Psoas muscle (tissue), 8 donors: ENCODE results near the gene KIN. TPM values are rescaled to one million over a fixed set of nuclear protein-coding genes. Genes with fewer than 3 reads are reported as not detected.
A peak's percentile ranks its signal among the peaks of the same experiment; 100 is the strongest.

ENCODE experiments used
- ATAC-seq, 4 donors: fragments of 200-7000 bp; cut with Tn5 transposase; one replicate each; pipeline ENCODE4 v1.9.1; 2020; ENCODE audit warnings: moderate library complexity in 3 of 4, mild to moderate bottlenecking in 2 of 4
- DNase-seq, 2 donors: peaks; one replicate each; pipeline ENCODE4 v3.0.0-alpha.2; 2020
- H3K27ac ChIP-seq: fragments of 200-600 bp; one replicate; pipeline ENCODE4 v1.8.0; 2022
- H3K27me3 ChIP-seq, 3 donors: fragments of 200-600 bp in 1 of 3; one replicate each; pipeline versions ENCODE4 v1.6.1 to v1.8.0; 2013 to 2022; ENCODE audit warnings: low read length in 2 of 3, mild to moderate bottlenecking in 2 of 3, moderate library complexity in 1 of 3; ENCODE audit not compliant: insufficient read depth in 3 of 3
- H3K36me3 ChIP-seq, 2 donors: fragments of 200-600 bp in 1 of 2; one replicate each; pipeline versions ENCODE4 v1.6.1 to v1.8.0; 2013 to 2022; ENCODE audit warnings: low read depth in 1 of 2, mild to moderate bottlenecking in 1 of 2, moderate library complexity in 1 of 2; ENCODE audit not compliant: insufficient read depth in 1 of 2
- H3K4me1 ChIP-seq: fragments of 200-600 bp; one replicate; pipeline ENCODE4 v1.8.0; 2022
- H3K4me3 ChIP-seq: fragments of 200-600 bp; one replicate; pipeline ENCODE4 v1.8.0; 2022; ENCODE audit warnings: mild to moderate bottlenecking
- H3K9me3 ChIP-seq: fragments of 200-600 bp; one replicate; pipeline ENCODE4 v1.8.0; 2022
- WGBS, 3 donors: extraction: QIAGEN DNeasy Blood & Tissue Kit; methylation state at CpG; one replicate each; pipeline versions ENCODE4 v1.1.6 to v1.1.7; 2013; 5-methylcytosine and 5-hydroxymethylcytosine counted together
- intact Hi-C, 2 donors: fragments of 100-400 bp; cut with DNase I; formaldehyde crosslinking; loops; one replicate each; pipeline versions ENCODE4 v1.11.0 to v1.14.2; 2022
- polyA plus RNA-seq, 3 donors: library from polyadenylated mRNA; stranded (reverse); fragments of 200-250 nt; gene quantifications; one replicate each; pipeline ENCODE4 v1.2.3, GENCODE V29; 2013
- total RNA-seq, 4 donors: library from RNA; stranded (reverse); fragmentation: NEBNext Ultra II Directional in 2 of 4; extraction: Animal tissue kit (Norgen Biotek cat#: 25700) in 2 of 4; gene quantifications; one replicate each; pipeline versions ENCODE4 v1.2.1 to v1.2.4, GENCODE V29; 2021 to 2023
- TF ChIP-seq, protein P1 (sequence below): fragments of 200-600 bp; IDR thresholded peaks from one replicate; pipeline ENCODE4 v1.8.0; 2022; ENCODE audit warnings: antibody characterized with exemption
- donor health status: healthy with polysubstance abuse.
- donor health status: DM: no; HTN: no; CAD: no; lungs with moderate emphysema.
- donor health status: Bipolar disorder and iron deficiency.
- donor health status: healthy.
- donor health status: DM: yes; HTN: yes; CAD: no.
- donor health status: DM: no; HTN: no; CAD: no.
- donor health status: DM: no; HTN: no; CAD: no.
- donor health status: DM: yes; HTN: yes; CAD: no.

Gene KIN
- total and polyA plus RNA-seq, 7 donors = 5.5 to 11.1 (median 7.1) TPM

DNA sequence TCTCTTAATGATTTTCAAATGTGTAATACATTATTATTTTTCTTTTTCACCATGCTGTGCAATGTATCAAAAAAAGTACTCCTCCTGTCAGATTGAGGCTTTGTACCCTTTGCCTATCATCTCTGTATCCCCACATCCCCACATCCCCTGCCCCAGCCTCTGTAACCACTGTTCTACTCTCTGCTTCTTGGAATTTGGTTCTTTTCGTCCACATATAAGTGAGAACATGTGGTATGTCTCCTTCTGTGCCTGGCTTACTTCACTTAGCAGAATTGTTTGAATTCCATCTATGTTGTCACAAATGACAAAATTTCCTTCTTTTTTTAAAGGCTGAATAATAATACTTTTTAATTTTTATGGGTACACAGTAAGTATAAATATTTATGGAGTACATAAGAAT lies 44.3 kb upstream of the KIN start:
- H3K36me3 ChIP-seq = peaks cover 0 to 3% of the 10 kb centered on the region in 2 donors
- peaks cover 12% of the 10 kb centered on the region for H3K4me1 ChIP-seq
- intact Hi-C loops = no loop called here
- ATAC-seq (no peak), DNase-seq (no peak)
- no peaks in the 10 kb centered on the region for H3K9me3 ChIP-seq
- no peak overlapping the region for H3K27ac ChIP-seq
- WGBS, 3 donors = 88 to 91% (median 90%) methylated on average over 1 of the region's 1 CpG
- TF ChIP-seq, protein P1, sequence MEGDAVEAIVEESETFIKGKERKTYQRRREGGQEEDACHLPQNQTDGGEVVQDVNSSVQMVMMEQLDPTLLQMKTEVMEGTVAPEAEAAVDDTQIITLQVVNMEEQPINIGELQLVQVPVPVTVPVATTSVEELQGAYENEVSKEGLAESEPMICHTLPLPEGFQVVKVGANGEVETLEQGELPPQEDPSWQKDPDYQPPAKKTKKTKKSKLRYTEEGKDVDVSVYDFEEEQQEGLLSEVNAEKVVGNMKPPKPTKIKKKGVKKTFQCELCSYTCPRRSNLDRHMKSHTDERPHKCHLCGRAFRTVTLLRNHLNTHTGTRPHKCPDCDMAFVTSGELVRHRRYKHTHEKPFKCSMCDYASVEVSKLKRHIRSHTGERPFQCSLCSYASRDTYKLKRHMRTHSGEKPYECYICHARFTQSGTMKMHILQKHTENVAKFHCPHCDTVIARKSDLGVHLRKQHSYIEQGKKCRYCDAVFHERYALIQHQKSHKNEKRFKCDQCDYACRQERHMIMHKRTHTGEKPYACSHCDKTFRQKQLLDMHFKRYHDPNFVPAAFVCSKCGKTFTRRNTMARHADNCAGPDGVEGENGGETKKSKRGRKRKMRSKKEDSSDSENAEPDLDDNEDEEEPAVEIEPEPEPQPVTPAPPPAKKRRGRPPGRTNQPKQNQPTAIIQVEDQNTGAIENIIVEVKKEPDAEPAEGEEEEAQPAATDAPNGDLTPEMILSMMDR = no peak
- no peaks in the 10 kb centered on the region for H3K27me3 ChIP-seq
- H3K4me3 ChIP-seq = no peak overlapping the region

DNA sequence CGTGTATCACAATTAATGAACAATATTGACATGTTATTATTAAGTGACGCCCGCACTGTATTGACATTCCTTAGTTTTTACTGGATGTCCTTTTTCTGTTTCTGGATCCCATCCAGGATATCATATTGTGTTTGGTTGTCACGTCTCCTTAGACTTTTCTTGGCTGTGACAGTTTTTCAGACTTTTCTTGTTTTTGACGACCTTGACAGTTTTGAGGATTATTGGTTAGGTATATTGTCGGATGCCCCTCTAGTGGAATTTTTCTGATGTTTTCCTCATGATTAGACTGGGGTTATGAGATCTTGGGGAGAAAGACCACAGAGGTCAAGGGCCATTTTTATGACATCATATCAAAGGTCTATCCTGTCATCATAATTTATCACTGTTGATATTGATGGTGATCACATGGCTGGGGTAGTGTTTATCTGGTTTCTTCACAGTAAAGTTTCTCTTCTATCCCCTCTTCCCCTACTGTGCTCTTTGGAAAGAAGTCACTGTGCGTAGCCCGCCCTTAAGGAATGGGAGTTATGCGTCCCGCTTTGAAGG lies 41.6 kb upstream of the KIN start:
- 84 to 88% (median 85%) methylated on average over 10 of the region's 10 CpGs for WGBS, 3 donors
- no peaks in the 10 kb centered on the region for H3K9me3 ChIP-seq

DNA sequence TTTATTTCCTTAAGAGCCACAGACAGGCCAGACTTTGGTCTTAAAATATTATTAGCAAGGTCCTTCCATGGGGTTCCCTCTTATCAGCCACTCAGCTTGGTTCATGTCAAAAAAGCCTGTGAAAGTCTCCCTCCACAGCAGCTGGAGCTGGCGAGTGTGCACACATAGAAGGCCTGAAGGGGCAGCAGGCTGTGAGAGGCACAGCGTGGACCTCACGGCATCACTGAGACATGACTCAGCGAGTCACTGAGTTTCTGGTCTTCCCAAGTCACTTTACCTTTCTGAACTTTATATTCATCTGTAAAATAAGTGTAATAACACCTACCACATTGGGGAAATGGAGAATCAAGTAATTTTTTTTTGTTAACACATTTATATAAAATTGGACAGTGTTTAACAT lies 39.2 kb upstream of the KIN start:
- Histone ChIP-seq H3K27ac (no peak overlapping the region), H3K27me3 (no peaks in the 10 kb centered on the region), H3K4me3 (no peak overlapping the region), H3K9me3 (no peaks in the 10 kb centered on the region), H3K4me1 (peaks cover 8% of the 10 kb centered on the region), H3K36me3 (peaks cover 6 to 36% of the 10 kb centered on the region in 2 donors)
- no peak for DNase-seq
- intact Hi-C loops = no loop called here
- TF ChIP-seq, protein P1 = no peak
- 89 to 94% (median 90%) methylated on average over 4 of the region's 4 CpGs for WGBS, 3 donors
- peak in 2 of 4 donors; percentile 54 to 63 for ATAC-seq

More for the DNA sequence above, 41.6 kb upstream of the KIN start:
- TF ChIP-seq, protein P1 = no peak
- H3K4me3 ChIP-seq = no peak overlapping the region
- H3K27me3 ChIP-seq = no peaks in the 10 kb centered on the region
- DNase-seq (no peak), ATAC-seq (no peak)
- intact Hi-C loops = no loop called here
- H3K4me1 ChIP-seq = peaks cover 12% of the 10 kb centered on the region
- H3K27ac ChIP-seq = no peak overlapping the region
- peaks cover 6 to 26% of the 10 kb centered on the region in 2 donors for H3K36me3 ChIP-seq

DNA sequence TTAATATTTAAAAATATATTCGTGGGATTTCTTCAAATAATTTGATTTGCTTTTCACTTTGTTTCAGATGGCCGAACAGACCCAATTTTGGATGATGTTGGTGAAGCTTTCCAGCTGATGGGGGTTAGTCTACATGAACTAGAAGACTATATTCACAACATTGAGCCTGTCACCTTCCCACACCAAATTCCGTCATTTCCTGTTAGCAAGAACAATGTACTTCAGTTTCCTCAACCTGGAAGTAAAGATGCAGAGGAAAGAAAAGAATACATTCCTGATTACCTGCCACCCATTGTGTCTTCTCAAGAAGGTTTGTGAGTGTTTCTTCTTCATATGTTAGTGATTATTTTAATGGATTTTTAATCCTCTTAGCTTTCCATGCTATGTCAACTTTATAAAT lies 36.5 kb upstream of the KIN start:
- no peak for DNase-seq
- Histone ChIP-seq H3K9me3 (no peaks in the 10 kb centered on the region), H3K4me1 (peaks cover 12% of the 10 kb centered on the region), H3K27me3 (no peaks in the 10 kb centered on the region), H3K4me3 (no peak overlapping the region), H3K36me3 (peaks cover 6 to 51% of the 10 kb centered on the region in 2 donors), H3K27ac (no peak overlapping the region)
- WGBS, 3 donors = 80 to 87% (median 84%) methylated on average over 3 of the region's 3 CpGs
- ATAC-seq = no peak
- intact Hi-C loops = no loop called here
- TF ChIP-seq, protein P1 = no peak

DNA sequence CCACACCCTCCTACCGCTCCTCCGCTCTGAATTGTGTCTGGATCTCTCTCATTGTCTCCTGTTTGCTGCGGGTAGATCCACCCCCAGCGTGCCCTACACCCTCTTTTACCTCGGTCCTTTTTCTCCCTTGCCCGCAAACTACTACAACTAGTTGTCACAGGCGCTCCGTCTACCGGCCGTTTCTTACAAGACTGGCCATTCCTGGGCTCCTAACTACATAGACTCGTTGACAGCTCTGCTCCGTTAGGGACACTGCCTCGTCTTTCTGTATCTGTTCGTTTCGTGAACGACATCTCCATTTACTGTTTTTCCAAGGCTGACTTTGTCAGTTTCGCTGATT lies 31.3 kb upstream of the KIN start:
- TF ChIP-seq, protein P1 = peak; percentile 31
- Histone ChIP-seq H3K4me1 (peaks cover 16% of the 10 kb centered on the region), H3K36me3 (peaks cover 0 to 23% of the 10 kb centered on the region in 2 donors), H3K27me3 (no peaks in the 10 kb centered on the region), H3K4me3 (peak overlapping the region; percentile 87), H3K27ac (peak overlapping the region; percentile 83), H3K9me3 (no peaks in the 10 kb centered on the region)
- WGBS, 3 donors = 0% methylated on average over 17 of the region's 17 CpGs
- intact Hi-C loops = loop anchor here (5.0 to 10.0 kb wide), 2 partner anchors 62 to 64 kb away; no protein-coding TSS in a partner anchor
- DNase-seq = peak; percentile 19 to 62
- ATAC-seq = peak; percentile 59 to 86 (median 73)
